ENCODE data around the gene ARAP1.
"Not testable (repeated sequence)": the region's sequence is repeated elsewhere in the genome, so short reads cannot be mapped to it uniquely, and the experiment has no call there.

Gene ARAP1

DNA sequence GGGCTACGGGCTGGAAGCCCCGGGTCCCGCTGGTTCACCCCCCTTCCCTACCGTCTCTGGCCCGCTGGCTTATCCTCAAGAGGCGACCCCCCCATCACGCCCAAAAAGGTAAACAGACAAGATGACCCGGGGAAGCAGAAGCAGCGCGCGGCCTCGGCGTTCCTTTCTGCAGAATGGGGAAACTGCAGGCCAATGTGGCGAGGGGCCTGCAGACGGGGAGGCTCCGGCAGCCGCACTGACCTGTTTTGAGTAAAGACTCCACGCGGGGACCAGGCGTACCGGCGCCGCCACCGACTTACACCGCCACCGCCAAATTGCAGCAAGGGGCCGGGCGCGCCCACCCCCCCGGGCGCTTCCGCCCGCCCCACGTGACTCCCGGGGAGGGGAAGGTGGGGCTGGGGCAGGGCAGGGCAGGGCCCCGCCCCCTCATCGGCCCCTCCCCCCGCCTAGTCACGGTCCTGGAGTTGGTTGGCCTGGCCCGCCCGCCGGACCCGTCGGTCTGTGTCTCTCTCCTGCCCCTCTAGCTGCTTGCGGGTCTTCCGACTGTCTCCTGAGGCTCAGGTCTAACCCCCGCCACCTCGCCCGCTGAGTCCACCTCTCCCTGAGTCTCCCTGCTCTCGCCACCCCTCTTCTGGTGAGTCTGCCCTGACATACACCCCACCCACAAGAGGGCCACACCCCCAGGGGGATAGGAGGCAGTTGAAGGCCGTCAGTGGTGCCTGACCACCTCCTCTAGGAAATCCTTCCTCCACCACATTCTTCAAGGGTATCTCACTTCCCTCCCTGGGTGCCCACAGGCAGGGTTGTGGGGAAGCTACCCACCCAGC, at the start of gene ARAP1:
ARAP1 (minus strand) TSS at position 321 of the 827 bp plus-strand sequence. CDS start 25,280 bp downstream, outside the sequence.
- DNase-seq = peak; percentile 94

DNA sequence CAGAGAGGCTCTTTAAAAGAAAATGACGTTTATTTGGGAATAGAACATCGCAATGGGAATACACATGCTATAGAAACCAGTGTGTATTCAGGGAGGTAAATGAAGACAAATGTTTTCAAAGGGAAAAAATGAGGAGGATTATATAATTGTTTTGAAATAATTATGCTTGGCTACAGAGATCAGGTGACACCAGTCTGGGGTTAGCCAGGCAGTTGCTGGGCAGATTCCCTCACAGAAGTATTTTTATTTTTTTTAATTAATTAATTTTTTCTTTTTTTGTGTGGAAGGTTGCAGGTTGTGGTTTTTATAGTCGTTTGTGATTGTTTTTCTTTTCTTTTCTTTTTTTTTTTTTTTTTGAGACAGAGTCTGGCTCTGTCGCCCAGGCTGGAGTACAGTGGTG, 47.2 kb upstream of the ARAP1 start:
- no peak for DNase-seq

- no peak for DNase-seq
Measured at GRCh38 chr11:72798361-72798760, 46.2 kb upstream of the ARAP1 start.

GRCh38 chr11:72793425-72794367, 41.5 kb upstream of the ARAP1 start, which contains the start of gene STARD10:
STARD10 (minus strand) TSS chr11:72794047; CDS start chr11:72781181, 12,866 bp downstream.
- peak; percentile 96 for DNase-seq

DNA sequence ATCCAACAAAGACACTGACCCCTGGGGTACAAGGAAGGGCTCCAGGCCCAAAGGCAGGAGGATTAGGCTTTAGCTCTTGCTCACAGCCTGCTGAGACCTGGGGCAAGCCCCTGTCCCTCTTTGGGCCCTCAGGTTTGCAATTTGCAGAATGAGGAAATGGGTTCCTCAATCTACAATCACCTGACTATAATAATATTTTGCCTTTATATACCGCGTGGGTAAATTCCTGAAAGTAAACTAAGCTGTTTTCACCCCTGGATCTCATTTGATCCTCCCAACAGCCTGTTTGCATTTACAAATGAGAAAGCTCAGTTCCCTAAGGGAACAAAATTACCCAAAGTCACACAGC, 40.8 kb upstream of the ARAP1 start:
- DNase-seq = no peak

- DNase-seq = no peak
Measured at GRCh38 chr11:72792437-72793021, 40.3 kb upstream of the ARAP1 start.

DNA sequence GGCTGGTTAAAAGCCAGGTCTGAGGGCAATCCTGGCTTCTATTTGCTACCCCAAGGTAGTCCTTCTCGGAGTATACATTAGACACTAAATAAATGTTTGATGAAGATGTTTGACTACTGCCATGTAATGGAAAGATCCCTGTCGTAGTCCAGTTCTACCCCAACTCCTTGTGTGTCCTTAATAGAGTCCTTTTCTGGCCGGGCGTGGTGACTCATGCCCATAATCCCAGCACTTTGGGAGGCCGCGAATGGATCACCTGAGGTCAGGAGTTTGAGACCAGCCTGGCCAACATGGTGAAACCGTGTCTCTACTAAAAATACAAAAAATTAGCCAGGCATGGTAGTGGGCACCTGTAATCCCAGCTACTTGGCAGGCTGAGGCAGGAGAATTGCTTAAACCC, 39.0 kb upstream of the ARAP1 start:
- not testable (repeated sequence) for DNase-seq

DNA sequence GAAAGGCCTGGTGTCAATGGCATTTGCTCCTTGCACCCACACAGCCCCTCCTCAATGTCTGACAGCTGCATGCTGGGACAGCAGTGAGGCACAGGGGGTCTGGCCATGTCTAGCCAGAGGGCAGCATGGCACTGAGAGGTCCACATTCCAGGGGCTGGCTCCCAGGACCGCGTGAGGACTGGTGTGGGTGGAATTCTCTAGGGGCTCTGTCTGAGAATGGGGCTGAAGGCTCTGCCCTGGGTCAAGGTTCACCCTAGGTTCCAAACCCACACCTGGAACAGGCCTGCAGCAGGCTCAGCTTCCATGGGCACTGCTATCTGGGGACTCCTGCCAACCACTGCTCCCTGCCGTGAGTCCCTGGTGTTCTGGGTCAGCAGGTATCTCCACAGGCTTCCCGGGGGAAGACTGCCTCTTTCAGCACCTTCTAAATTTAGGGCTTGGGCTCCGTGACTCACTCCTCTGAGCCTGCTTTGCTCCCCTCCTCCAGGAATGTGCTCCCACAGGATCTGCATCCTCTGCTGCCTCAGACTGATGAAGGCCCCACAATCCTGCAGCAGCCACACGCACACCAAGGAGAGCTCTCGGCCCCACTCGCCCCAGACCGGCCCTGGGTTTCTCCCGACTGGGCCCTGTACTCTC, 37.4 kb upstream of the ARAP1 start:
- DNase-seq = peak; percentile 71

- no peak for DNase-seq
Measured at GRCh38 chr11:72788241-72788640, 36.0 kb upstream of the ARAP1 start.

DNA sequence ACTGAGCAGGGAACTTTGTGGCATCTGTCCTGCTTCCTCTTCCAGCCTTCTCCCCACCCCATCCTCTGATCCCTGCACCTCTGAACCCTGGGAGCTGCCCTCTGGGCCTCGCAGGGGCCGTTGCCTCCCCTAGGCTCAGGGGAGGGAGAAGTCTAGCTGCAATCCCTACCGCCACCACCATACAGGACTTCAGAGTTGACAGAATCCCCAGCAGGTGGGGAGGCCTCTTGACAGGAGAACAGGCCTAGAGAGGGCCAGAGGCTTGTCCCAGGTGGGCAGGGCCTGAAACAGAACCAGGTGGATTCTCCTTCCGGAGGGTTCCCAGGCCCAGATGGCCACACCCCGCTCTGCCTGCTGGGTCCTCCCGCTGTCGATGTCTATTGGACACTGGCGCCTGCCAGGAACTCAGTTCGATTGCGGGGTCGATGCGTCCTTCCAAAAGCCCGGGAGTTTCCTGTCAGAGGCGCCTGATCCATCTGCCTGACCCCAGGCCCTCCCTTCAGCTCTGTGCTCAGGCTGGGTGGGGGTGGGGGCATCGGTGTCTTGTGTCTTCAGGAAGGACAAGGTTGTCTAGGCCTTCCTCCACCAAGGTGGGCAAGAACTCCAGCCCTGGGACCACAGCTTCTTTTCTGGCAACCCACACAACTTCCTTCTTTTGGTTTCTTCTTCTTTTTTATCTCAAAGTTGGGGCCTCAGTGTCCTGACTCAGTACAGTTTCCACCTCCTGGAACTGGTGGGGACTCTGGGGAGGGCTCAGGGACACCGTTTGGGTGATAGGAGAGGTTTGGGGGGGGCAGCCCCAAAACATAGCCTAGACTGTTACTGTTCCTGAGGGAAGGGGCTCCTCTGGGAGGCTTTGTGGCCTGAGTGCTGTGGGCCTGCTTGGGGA, 35.3 kb upstream of the ARAP1 start:
- DNase-seq = peak; percentile 91

GRCh38 chr11:72786305-72787215, 34.4 kb upstream of the ARAP1 start:
- no peak for DNase-seq

DNA sequence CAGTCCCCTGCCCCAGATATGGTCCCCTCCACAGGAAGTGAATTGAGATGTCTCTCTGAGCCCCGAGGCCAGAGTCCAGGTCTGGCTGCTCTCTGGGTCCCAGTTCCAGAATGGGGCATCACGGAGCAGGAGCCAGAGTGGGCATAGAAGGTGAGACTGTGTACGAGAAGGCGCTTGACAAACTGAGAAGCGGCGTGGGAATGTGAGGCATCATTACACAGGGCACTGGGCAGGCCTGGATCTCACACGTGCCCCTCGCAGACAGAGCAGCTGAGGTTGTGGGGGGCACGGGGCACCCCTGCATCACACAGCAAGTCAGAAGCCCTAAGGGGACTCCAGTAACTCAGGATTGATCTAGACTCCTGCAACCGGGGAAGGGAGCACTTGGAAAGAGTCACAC, 32.5 kb upstream of the ARAP1 start:
- no peak for DNase-seq

DNA sequence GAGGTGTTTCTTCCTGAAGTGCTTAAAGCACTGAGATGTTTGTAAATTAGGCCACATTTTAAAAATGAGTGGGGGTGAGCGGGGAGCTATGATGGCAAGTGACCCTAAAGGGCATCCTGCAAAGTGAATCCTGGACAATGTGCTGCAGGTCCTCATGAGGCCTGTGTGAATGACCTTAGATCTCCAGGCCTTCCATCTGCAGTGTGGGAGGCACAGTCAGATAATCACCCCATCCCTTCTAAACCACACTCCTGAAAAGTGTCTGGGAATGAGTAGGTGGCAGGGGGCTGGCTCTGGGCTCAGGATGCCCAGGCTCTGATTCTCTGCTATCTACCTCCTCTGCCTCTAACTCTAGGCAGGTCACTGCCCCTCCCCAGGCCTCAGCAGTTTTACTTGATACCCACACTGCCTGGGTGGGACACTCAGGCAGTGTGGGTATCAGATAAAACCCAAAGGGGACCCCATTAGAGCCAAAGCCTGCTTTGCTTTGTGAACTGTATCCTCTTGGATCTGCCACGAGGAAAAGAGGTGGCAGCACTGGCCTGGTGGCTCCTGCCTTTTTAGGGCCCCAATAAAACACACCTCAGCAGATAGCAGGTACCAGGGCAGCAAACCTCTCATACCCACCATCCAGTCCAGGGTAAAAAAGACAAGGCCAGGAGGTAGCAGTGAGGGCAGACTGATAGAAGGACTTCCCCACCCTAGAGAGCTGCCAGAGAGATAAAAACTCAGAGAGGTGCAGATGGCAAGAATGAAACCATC, 31.1 kb upstream of the ARAP1 start:
- no peak for DNase-seq

DNA sequence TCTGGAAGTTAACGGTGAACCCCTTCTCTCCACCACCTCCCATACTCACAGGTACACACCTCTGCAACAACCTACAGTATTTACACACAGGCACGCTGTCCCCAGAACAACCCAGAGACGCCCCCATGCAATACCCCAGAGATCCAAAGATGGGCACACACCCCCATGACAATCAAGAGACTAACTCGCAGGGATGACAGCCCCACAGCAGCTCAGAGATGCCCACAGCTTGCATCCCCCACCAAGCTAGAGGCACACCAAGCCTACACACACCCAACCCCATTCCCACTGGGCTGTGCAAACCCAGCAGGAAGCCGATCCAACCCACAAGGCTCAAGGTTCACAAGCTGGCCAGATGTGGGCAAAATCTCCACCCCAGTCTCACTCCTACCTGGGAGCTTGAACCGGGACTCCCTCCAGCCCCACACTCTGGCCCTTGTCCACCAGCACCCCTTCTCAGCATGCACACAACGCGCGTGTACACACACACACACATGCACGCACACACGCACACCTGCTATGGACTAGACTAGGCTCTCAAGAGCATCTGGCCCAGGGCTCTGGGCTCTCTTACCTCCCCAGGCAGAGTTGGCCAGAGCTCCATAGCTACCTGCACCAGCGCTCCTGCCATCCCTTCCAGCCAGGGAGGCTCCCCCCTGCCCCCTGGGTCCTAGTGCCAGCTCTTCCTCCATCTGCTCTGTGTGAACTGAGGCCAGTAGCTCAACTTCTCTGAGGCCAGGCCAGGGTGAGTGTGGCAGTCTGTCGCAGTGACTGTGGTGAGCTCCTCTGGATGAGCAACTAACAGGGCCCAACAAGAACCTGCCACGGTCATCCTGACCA, 30.1 kb upstream of the ARAP1 start:
- DNase-seq = peak; percentile 67

DNA sequence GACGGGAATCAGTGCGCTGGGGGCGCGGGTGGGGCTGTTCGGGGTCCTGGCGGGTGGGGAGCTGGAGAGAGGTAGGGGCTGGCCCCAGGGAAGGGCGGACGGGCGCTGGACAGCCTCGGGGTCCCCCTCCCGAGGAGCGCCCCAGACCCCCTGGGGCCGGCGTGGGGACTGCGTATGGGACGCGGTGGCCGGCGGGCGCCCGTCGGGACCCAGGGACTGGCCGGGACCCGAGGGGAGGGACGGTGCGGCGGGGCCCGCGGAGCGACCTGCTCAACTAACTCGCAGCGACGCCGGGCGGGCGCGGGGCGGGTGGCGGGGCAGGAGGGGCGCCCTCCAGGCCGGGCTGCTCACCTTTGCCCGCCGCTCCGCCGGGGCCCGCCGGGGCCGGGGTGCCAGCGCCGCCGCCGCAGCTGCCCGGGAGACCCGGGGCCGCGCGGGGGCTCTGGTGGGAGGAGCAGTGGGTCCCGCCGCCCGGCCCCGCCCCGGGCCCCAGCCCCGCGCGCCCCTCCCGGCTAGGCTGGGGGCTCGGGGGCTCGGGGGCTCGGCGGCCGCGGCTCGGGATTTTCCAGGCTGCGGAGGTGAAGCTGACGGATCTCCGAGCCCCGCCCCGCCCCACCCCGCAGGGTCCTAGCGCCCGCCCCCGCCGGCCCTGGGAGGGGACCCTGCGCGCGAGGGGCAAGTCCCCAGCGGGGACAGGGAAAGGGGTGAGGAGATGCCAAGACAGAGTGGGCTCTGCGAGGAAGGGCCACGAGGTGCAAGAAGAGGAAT, 29.3 kb upstream of the ARAP1 start:
- peak; percentile 67 for DNase-seq

GRCh38 chr11:72781063-72781312, 28.8 kb upstream of the ARAP1 start:
- peak; percentile 74 for DNase-seq

DNA sequence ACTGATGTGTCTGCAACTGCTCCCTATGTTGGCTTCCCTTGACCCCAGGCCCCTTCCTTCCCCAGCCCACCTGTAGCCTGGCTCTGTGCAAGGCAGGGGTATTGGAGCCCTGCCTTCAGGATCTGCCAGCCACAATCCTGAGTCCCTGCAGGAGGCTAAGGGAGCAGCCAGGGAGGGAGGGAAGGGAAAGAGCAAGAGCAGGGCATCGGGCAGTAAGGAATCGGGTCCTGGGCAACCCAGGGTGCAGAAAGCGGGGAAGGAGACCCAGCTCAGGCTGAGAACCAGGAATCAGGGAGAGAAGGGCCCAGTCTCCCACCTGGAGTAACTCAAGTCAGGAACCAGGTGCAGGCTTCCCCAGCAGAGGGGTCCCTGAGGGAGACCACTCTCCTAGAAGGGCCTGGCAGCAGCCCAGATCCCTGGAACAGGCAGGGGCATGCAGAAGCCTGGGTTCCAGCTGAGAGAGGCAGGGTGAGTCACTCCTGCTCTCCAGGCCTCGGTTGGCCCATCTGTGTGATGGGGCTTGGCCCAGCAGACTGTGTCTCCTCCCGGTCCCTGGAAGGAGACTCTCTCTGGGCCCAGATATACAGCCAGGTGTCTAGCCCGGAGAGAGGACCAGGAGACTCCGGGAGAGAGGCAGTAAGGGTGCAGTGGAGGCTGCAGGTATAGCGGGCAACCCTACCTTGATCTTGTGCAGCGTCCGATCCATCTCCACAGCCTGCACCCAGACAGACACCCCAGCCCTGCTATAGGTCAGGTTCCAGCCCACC, 28.3 kb upstream of the ARAP1 start:
- DNase-seq = peak; percentile 59
